ENCODE data around the gene GXYLT2.

GXYLT2 gene

GRCh38 chr3:72938471-72939265, 50.8 kb downstream of the GXYLT2 start:
- DNase-seq (ENCODE audit: low spot score), result peak; percentile 56

- DNase-seq (ENCODE audit: low spot score), result no peak
Observed at GRCh38 chr3:72941245-72941644, 53.4 kb downstream of the GXYLT2 start.

GRCh38 chr3:72942427-72942826, 54.6 kb downstream of the GXYLT2 start:
- DNase-seq (ENCODE audit: low spot score), result no peak

GRCh38 chr3:72944696-72945095, 56.9 kb downstream of the GXYLT2 start:
- no peak for DNase-seq (ENCODE audit: low spot score)

GRCh38 chr3:72947715-72948490, 60.1 kb downstream of the GXYLT2 start:
- no peak for DNase-seq (ENCODE audit: low spot score)

- DNase-seq (ENCODE audit: low spot score), result no peak
Observed at GRCh38 chr3:72949016-72949415, 61.2 kb downstream of the GXYLT2 start.

- no peak for DNase-seq (ENCODE audit: low spot score)
Observed at GRCh38 chr3:72950372-72950771, 62.5 kb downstream of the GXYLT2 start.

- no peak for DNase-seq (ENCODE audit: low spot score)
Observed at GRCh38 chr3:72950801-72951200, 63.0 kb downstream of the GXYLT2 start.

GRCh38 chr3:72951259-72951722, 63.4 kb downstream of the GXYLT2 start:
- no peak for DNase-seq (ENCODE audit: low spot score)

- DNase-seq (ENCODE audit: low spot score), result no peak
Observed at GRCh38 chr3:72953325-72953956, 65.6 kb downstream of the GXYLT2 start.

- no peak for DNase-seq (ENCODE audit: low spot score)
Observed at GRCh38 chr3:72957297-72957696, 69.5 kb downstream of the GXYLT2 start.

GRCh38 chr3:72959336-72959735, 71.5 kb downstream of the GXYLT2 start:
- no peak for DNase-seq (ENCODE audit: low spot score)

- DNase-seq (ENCODE audit: low spot score), result no peak
Observed at GRCh38 chr3:72960812-72961518, 73.1 kb downstream of the GXYLT2 start.

- no peak for DNase-seq (ENCODE audit: low spot score)
Observed at GRCh38 chr3:72961752-72962151, 73.9 kb downstream of the GXYLT2 start.

- DNase-seq (ENCODE audit: low spot score), result no peak
Observed at GRCh38 chr3:72962317-72962716, 74.5 kb downstream of the GXYLT2 start.

GRCh38 chr3:72964633-72965032, 76.8 kb downstream of the GXYLT2 start:
- DNase-seq (ENCODE audit: low spot score), result no peak

- DNase-seq (ENCODE audit: low spot score), result no peak
Observed at GRCh38 chr3:72968266-72968664, 80.4 kb downstream of the GXYLT2 start.

- DNase-seq (ENCODE audit: low spot score), result no peak
Observed at GRCh38 chr3:72969766-72970165, 81.9 kb downstream of the GXYLT2 start.

GRCh38 chr3:72970942-72971341, 83.1 kb downstream of the GXYLT2 start:
- DNase-seq (ENCODE audit: low spot score), result no peak

GRCh38 chr3:72972706-72973030, 84.8 kb downstream of the GXYLT2 start:
- DNase-seq (ENCODE audit: low spot score), result no peak

- DNase-seq (ENCODE audit: low spot score), result no peak
Observed at GRCh38 chr3:72973031-72973723, 85.3 kb downstream of the GXYLT2 start.

GRCh38 chr3:72973786-72974185, 85.9 kb downstream of the GXYLT2 start:
- no peak for DNase-seq (ENCODE audit: low spot score)

Measured in hematopoietic multipotent progenitor cell treated with erythropoietin and hydrocortisone succinate and interleukin-3 and kit ligand, for 15 days (in vitro differentiated cells).